ENCODE measurements around the gene DEPDC7.

DNA sequence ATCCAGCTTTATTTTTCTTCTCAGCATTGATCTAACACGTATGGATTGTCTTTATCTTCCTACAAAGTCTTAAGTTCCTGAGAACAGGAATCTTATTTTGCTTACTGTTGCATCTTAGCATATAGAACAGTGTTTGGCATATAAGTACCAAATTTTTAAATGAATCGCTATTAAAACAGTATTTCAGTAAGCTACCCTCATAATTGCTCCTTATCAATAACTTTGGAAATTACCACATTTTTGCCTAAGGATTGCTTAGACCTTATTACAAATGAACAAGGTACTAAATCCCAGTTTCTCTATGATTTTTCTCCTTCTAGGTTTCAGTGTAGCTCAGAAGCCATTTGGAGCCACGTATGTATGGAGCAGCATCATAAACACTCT lies 9.7 kb downstream of the DEPDC7 start:
- TF ChIP-seq, protein P1, sequence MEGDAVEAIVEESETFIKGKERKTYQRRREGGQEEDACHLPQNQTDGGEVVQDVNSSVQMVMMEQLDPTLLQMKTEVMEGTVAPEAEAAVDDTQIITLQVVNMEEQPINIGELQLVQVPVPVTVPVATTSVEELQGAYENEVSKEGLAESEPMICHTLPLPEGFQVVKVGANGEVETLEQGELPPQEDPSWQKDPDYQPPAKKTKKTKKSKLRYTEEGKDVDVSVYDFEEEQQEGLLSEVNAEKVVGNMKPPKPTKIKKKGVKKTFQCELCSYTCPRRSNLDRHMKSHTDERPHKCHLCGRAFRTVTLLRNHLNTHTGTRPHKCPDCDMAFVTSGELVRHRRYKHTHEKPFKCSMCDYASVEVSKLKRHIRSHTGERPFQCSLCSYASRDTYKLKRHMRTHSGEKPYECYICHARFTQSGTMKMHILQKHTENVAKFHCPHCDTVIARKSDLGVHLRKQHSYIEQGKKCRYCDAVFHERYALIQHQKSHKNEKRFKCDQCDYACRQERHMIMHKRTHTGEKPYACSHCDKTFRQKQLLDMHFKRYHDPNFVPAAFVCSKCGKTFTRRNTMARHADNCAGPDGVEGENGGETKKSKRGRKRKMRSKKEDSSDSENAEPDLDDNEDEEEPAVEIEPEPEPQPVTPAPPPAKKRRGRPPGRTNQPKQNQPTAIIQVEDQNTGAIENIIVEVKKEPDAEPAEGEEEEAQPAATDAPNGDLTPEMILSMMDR (IDR thresholded peaks at IDR 0.05) = no peak
- no peak for TF ChIP-seq POLR2A (IDR thresholded peaks at IDR 0.05)
